Kidney (tissue), 14 donors: ENCODE data around the gene FARP2. TPM values are rescaled to one million over a fixed set of nuclear protein-coding genes. Genes with fewer than 3 reads are reported as not detected.
"Not testable (repeated sequence)": the region's sequence is repeated elsewhere in the genome, so short reads cannot be mapped to it uniquely, and the experiment has no call there.

Source experiments
- DNase-seq, 5 donors: peaks; one replicate each; pipeline ENCODE4 v3.0.0-alpha.2; 2013 to 2020
- FAIRE-seq: peaks from 2 replicates; lab custom pipeline; 2012; peaks lifted over from hg19 to GRCh38; lab: Jason Lieb, UNC
- H3K27ac ChIP-seq, 2 donors: one replicate each; pipeline ENCODE4 v1.7.0; 2013; ENCODE audit warnings: low read depth in 2 of 2, low read length in 2 of 2, inconsistent platforms in 1 of 2
- H3K27me3 ChIP-seq: one replicate; pipeline ENCODE4 v1.7.1; 2013; ENCODE audit warnings: low read length, inconsistent platforms; ENCODE audit not compliant: control insufficient read depth, insufficient read depth
- H3K36me3 ChIP-seq, 3 donors: one replicate each; pipeline versions ENCODE4 v1.7.0 to v1.7.1; 2013; ENCODE audit warnings: low read length in 3 of 3, control low read depth in 1 of 3, inconsistent platforms in 1 of 3; ENCODE audit not compliant: insufficient read depth in 3 of 3, control insufficient read depth in 2 of 3
- H3K4me1 ChIP-seq, 3 donors: one replicate each; pipeline versions ENCODE4 v1.7.0 to v1.7.1; 2013; ENCODE audit warnings: low read length in 3 of 3, inconsistent platforms in 1 of 3, low read depth in 1 of 3; ENCODE audit not compliant: control insufficient read depth in 2 of 3, insufficient read depth in 2 of 3
- H3K4me3 ChIP-seq, 3 donors: one replicate each; pipeline versions ENCODE4 v1.7.0 to v1.8.1; 2013; ENCODE audit warnings: low read length in 3 of 3, control low read depth in 1 of 3, inconsistent platforms in 1 of 3
- H3K9ac ChIP-seq, 3 donors: one replicate each; pipeline versions ENCODE4 v1.7.0 to v1.7.1; 2013; ENCODE audit warnings: low read length in 3 of 3, control low read depth in 1 of 3, inconsistent platforms in 1 of 3
- H3K9me3 ChIP-seq, 3 donors: one replicate each; pipeline versions ENCODE4 v1.7.0 to v1.7.1; 2013; ENCODE audit warnings: low read length in 3 of 3, control low read depth in 1 of 3, inconsistent platforms in 1 of 3; ENCODE audit not compliant: control insufficient read depth in 2 of 3, insufficient read depth in 1 of 3
- intact Hi-C: fragments of 100-400 bp; cut with DNase I; formaldehyde crosslinking; loops from one replicate; pipeline ENCODE4 v1.11.1; 2022
- polyA plus RNA-seq: library from polyadenylated mRNA; stranded (reverse); fragments of 350-450 nt; fragmentation: Illumina TruSeq; extraction: RNeasy Lipid Tissue Mini Kit (QIAGEN cat#74804); gene quantifications from one replicate; pipeline ENCODE4 v1.2.3, GENCODE V29; 2014; ENCODE audit warnings: low read depth, low replicate concordance; ENCODE audit not compliant: insufficient read depth
- total RNA-seq: library from RNA; stranded (reverse); fragmentation: NEBNext Ultra II Directional; extraction: Animal tissue kit (Norgen Biotek cat#: 25700); gene quantifications from one replicate; pipeline ENCODE4 v1.2.1, GENCODE V29; 2021
- TF ChIP-seq, protein P1 (sequence below): IDR thresholded peaks from 3 replicates; pipeline ENCODE4 v1.5.1; 2012; ENCODE audit warnings: mild to moderate bottlenecking, moderate library complexity, borderline replicate concordance; ENCODE audit not compliant: insufficient read depth; ENCODE audit errors: extremely low read depth
- donor health status: control.
- donor health status: control.
- donor health status: control.
- donor health status: control.
- donor health status: control.
- donor health status: DM: yes; HTN: yes; CAD: no.
- donor health status: Normal renal cell carcinoma (clear cell type).

FARP2 gene
- total and polyA plus RNA-seq, 2 donors from 2014 or later: 20.3 to 50.5 TPM

DNA sequence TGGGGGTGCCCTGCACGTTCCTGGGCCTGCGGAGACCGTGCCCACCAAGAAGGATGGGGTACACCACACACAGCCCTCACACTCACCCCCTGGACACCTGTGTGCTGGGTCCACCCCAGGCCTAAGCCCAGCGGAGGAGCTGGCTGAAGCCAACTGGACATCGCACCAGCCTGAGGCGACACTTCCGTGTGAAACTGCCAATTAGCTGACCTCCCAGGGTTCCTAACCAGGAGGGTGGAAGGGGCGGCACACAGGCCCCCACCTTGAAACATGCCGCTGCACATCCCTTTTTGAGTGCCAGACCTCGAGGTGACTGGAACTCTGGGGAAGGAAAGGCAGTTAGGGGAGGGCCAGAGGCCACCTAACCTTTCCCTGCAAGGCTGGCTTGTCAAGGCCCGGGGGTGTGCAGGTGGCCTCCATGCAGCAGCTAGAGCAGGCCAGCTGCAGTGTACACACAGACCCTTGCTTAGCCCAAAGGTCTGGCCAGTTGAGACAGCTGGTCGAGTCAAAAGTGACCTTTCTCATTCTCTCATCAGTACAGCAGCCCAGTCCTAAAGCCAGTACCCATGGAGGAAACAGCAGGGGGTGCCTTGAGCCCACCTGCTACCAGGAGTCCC is 147.8 kb downstream of the FARP2 start:
- no peak for DNase-seq
- Histone ChIP-seq H3K27ac (no peak overlapping the region), H3K9me3 (no peaks in the 10 kb centered on the region), H3K9ac (no peak overlapping the region), H3K27me3 (no peaks in the 10 kb centered on the region), H3K36me3 (peaks cover 0 to 4% (median 0%) of the 10 kb centered on the region in 3 donors), H3K4me3 (no peak overlapping the region), H3K4me1 (peaks cover 0 to 11% (median 0%) of the 10 kb centered on the region in 3 donors)
- no peak for FAIRE-seq
- TF ChIP-seq, protein P1, sequence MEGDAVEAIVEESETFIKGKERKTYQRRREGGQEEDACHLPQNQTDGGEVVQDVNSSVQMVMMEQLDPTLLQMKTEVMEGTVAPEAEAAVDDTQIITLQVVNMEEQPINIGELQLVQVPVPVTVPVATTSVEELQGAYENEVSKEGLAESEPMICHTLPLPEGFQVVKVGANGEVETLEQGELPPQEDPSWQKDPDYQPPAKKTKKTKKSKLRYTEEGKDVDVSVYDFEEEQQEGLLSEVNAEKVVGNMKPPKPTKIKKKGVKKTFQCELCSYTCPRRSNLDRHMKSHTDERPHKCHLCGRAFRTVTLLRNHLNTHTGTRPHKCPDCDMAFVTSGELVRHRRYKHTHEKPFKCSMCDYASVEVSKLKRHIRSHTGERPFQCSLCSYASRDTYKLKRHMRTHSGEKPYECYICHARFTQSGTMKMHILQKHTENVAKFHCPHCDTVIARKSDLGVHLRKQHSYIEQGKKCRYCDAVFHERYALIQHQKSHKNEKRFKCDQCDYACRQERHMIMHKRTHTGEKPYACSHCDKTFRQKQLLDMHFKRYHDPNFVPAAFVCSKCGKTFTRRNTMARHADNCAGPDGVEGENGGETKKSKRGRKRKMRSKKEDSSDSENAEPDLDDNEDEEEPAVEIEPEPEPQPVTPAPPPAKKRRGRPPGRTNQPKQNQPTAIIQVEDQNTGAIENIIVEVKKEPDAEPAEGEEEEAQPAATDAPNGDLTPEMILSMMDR: no peak
- intact Hi-C loops: no loop called here

DNA sequence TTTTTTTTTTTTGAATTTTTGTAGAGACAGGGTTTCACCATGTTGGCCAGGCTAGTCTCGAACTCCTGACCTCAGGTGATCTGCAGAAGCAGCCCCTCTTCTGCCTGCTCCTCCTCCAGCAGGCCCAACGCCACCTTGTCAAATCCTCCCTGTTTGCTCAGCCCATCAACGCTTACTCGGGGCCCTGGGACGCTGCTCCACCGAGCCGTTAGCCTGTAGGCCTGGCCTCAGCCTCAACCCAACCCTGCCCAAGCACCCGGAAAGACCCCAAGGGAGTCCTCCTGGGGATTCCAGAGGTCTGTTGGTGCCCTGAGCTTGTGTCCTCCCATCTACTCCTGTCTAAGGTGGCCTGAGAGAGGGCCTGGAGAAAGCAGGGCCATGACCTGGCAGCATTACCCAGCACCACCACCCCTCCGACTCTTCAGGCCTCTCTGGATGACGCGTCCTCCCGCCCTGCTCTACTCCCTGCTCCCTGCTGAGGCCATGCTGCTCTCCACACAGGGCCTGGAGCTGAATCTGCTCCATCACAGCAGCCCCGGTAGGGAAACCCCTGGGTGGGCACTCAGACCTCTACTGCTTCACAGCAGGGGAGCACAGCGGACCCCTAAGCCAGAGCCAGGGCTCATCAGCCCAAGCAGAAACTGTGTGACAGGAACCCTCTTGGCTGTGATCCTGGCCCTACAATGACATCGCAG is 149.1 kb downstream of the FARP2 start:
- Histone ChIP-seq H3K27ac (no peak overlapping the region), H3K9ac (no peak overlapping the region), H3K4me3 (no peak overlapping the region), H3K27me3 (no peaks in the 10 kb centered on the region), H3K4me1 (peaks cover 0 to 17% (median 4%) of the 10 kb centered on the region in 3 donors), H3K9me3 (no peaks in the 10 kb centered on the region), H3K36me3 (peaks cover 0 to 4% (median 0%) of the 10 kb centered on the region in 3 donors)
- intact Hi-C loops: no loop called here
- no peak for FAIRE-seq
- no peak for DNase-seq
- TF ChIP-seq, protein P1: no peak

DNA sequence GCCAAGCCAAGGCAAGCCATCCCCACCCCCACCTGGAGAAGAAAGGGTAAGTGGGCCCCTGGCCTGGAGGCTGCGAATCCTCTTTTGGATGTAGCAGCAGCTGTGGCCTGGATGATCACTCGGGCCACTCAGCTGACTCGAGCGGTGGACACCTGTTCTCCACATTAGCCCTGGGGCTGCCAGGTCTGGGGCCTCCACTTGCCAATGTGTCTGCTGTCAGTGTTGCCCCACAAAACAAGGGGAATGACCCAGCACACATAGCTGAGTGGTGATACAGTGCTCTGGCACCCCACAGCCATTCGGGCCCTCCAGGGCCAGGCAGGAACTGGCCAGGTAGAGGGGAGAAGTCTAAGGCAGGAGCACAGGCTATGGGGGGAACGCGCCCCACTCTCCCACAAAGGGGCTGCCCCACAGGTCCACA is 149.7 kb downstream of the FARP2 start:
- H3K9ac ChIP-seq: no peak overlapping the region
- FAIRE-seq (no peak), DNase-seq (no peak)
- H3K27me3 ChIP-seq: no peaks in the 10 kb centered on the region
- H3K27ac ChIP-seq: no peak overlapping the region
- intact Hi-C loops: no loop called here
- no peak overlapping the region for H3K4me3 ChIP-seq
- peaks cover 0 to 4% (median 0%) of the 10 kb centered on the region in 3 donors for H3K36me3 ChIP-seq
- TF ChIP-seq, protein P1: no peak
- H3K9me3 ChIP-seq: no peaks in the 10 kb centered on the region
- H3K4me1 ChIP-seq: peaks cover 0 to 17% (median 4%) of the 10 kb centered on the region in 3 donors

DNA sequence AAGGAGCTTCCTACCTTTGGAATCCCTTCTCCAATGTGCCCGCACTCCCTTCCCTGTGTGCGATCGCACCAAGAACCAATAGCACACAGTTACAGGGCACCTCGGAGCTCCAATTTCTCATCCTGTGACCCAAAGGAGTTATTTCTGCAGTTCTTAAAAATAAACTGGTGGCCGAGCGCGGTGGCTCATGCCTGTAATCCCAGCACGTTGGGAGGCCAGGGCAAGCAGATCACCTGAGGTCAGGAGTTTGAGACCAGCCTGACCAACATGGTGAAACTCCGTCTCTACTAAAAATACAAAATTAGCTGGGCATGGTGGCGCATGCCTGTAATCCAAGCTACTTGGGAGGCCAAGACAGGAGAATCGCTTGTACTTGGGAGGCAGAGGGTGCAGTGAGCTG is 150.2 kb downstream of the FARP2 start:
- intact Hi-C loops: not testable (repeated sequence)

More for the DNA sequence above, 150.2 kb downstream of the FARP2 start:
- H3K4me3 ChIP-seq, H3K27me3 ChIP-seq, H3K9me3 ChIP-seq, FAIRE-seq, H3K36me3 ChIP-seq, H3K27ac ChIP-seq, DNase-seq, H3K9ac ChIP-seq: not testable (repeated sequence)
- peaks cover 0 to 17% (median 4%) of the 10 kb centered on the region in 3 donors for H3K4me1 ChIP-seq
